Vagina (tissue), 2 donors: ENCODE data around the gene TBC1D3D.
"Not testable (repeated sequence)": the region's sequence is repeated elsewhere in the genome, so short reads cannot be mapped to it uniquely, and the experiment has no call there.

Experiments used
- POLR2A ChIP-seq, 2 donors: fragments of 450-650 bp; IDR thresholded peaks; one replicate each; pipeline ENCODE4 v1.6.1; 2017; ENCODE audit warnings: antibody characterized with exemption in 2 of 2, mild to moderate bottlenecking in 2 of 2, moderate library complexity in 2 of 2
- TF ChIP-seq, protein P1 (sequence below), 3 experiments: fragments of 450-650 bp in 2 of 3; fragments of 200-600 bp in 1 of 3; sonication (generic) in 1 of 3; IDR thresholded peaks; one replicate each; pipeline ENCODE4 v1.5.1; 2017 to 2019; ENCODE audit warnings: antibody characterized with exemption in 3 of 3, mild to moderate bottlenecking in 2 of 3, moderate library complexity in 2 of 3

DNA sequence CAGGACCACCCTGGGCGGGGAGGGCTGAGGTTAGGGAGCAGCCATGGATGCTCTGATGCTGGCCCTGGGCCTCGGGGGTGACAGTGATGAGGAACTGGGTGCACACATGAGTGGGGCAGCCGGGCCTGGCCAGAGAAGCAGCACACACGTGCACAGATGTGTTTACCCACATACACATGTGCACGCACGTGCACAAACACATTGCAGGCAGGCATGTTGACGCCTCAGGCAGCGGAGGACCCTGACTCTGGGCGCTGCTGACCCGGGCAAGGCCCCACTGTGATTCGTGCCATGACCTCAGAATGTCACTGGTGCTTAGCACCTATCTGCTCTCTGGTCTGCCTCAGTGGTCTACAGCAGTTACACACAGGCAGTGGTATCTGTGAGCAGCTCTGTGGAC is at the start of gene TBC1D3D:
- TF ChIP-seq, protein P1, sequence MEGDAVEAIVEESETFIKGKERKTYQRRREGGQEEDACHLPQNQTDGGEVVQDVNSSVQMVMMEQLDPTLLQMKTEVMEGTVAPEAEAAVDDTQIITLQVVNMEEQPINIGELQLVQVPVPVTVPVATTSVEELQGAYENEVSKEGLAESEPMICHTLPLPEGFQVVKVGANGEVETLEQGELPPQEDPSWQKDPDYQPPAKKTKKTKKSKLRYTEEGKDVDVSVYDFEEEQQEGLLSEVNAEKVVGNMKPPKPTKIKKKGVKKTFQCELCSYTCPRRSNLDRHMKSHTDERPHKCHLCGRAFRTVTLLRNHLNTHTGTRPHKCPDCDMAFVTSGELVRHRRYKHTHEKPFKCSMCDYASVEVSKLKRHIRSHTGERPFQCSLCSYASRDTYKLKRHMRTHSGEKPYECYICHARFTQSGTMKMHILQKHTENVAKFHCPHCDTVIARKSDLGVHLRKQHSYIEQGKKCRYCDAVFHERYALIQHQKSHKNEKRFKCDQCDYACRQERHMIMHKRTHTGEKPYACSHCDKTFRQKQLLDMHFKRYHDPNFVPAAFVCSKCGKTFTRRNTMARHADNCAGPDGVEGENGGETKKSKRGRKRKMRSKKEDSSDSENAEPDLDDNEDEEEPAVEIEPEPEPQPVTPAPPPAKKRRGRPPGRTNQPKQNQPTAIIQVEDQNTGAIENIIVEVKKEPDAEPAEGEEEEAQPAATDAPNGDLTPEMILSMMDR (IDR thresholded peaks at IDR 0.05): not testable (repeated sequence)
- not testable (repeated sequence) for TF ChIP-seq POLR2A (IDR thresholded peaks at IDR 0.05)
